ENCODE results near the gene MAD1L1.

DNA sequence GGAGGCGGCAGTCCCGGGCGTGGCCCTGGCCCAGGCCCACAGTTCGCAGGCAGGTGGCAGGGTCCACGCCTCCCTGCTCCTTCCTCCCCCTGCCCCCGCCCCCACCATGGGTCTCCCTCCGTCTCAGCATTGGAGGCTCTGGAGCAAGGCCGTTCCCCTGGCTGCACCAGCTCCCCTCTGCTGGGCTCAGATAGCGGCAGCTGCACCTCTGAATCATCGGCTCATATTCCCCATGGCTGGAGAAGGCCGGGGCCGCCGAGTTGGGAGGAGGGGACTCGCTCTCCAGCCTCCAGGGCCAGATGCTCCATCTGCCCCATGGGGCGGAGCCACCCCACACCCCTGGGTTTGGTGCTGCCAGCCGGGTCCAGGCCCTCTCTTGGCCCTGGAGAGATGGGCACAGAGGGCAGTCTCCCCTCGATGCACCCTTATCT, 417.7 kb downstream of the MAD1L1 start:
- TF ChIP-seq, protein P1, sequence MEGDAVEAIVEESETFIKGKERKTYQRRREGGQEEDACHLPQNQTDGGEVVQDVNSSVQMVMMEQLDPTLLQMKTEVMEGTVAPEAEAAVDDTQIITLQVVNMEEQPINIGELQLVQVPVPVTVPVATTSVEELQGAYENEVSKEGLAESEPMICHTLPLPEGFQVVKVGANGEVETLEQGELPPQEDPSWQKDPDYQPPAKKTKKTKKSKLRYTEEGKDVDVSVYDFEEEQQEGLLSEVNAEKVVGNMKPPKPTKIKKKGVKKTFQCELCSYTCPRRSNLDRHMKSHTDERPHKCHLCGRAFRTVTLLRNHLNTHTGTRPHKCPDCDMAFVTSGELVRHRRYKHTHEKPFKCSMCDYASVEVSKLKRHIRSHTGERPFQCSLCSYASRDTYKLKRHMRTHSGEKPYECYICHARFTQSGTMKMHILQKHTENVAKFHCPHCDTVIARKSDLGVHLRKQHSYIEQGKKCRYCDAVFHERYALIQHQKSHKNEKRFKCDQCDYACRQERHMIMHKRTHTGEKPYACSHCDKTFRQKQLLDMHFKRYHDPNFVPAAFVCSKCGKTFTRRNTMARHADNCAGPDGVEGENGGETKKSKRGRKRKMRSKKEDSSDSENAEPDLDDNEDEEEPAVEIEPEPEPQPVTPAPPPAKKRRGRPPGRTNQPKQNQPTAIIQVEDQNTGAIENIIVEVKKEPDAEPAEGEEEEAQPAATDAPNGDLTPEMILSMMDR (IDR thresholded peaks at IDR 0.05 in 2 of 3, conservative IDR thresholded peaks at IDR 0.05 in 1 of 3; ENCODE audit: borderline replicate concordance in 1 of 3, insufficient read depth in 1 of 3, low read depth in 2 of 3, low read length in 2 of 3) = no peak
- no peak for TF ChIP-seq JUND (IDR thresholded peaks at IDR 0.05)
- no peak for TF ChIP-seq POLR2A (IDR thresholded peaks at IDR 0.05; ENCODE audit: borderline replicate concordance, extremely low read depth, insufficient read depth, insufficient read length)
